ENCODE measurements around the gene CFAP45.

CFAP45 gene

GRCh38 chr1:159857889-159858288, 42.1 kb downstream of the CFAP45 start:
- no peak overlapping the region for H3K4me3 ChIP-seq (ENCODE audit: low read length)
- TF ChIP-seq ZNF274 (IDR thresholded peaks at IDR 0.05; ENCODE audit: low read depth, low read length), result no peak

- no peak overlapping the region for H3K4me3 ChIP-seq (ENCODE audit: low read length)
- TF ChIP-seq ZNF274 (IDR thresholded peaks at IDR 0.05; ENCODE audit: low read depth, low read length), result no peak
Observed at GRCh38 chr1:159856576-159856975, 43.4 kb downstream of the CFAP45 start.

- no peak for TF ChIP-seq ZNF274 (IDR thresholded peaks at IDR 0.05; ENCODE audit: low read depth, low read length)
- H3K4me3 ChIP-seq (ENCODE audit: low read length), result no peak overlapping the region
Observed at GRCh38 chr1:159855709-159856108, 44.3 kb downstream of the CFAP45 start.

GRCh38 chr1:159854693-159855192, 45.2 kb downstream of the CFAP45 start:
- peak overlapping the region; percentile 14; the same call in 1 of the 2 replicates for H3K4me3 ChIP-seq (ENCODE audit: low read length)
- TF ChIP-seq ZNF274 (IDR thresholded peaks at IDR 0.05; ENCODE audit: low read depth, low read length), result no peak

- H3K4me3 ChIP-seq (ENCODE audit: low read length), result peak overlapping the region; percentile 14; the same call in 1 of the 2 replicates
Observed at GRCh38 chr1:159854116-159854692, 45.8 kb downstream of the CFAP45 start.

GRCh38 chr1:159853417-159854115, 46.4 kb downstream of the CFAP45 start:
- no peak overlapping the region for H3K4me3 ChIP-seq (ENCODE audit: low read length)
- no peak for TF ChIP-seq ZNF274 (IDR thresholded peaks at IDR 0.05; ENCODE audit: low read depth, low read length)

More at GRCh38 chr1:159854116-159854692, 45.8 kb downstream of the CFAP45 start:
- TF ChIP-seq ZNF274 (IDR thresholded peaks at IDR 0.05; ENCODE audit: low read depth, low read length), result no peak

GRCh38 chr1:159851407-159851806, 48.6 kb downstream of the CFAP45 start:
- no peak for TF ChIP-seq ZNF274 (IDR thresholded peaks at IDR 0.05; ENCODE audit: low read depth, low read length)
- H3K4me3 ChIP-seq (ENCODE audit: low read length), result no peak overlapping the region

- TF ChIP-seq ZNF274 (IDR thresholded peaks at IDR 0.05; ENCODE audit: low read depth, low read length), result no peak
- H3K4me3 ChIP-seq (ENCODE audit: low read length), result no peak overlapping the region
Observed at GRCh38 chr1:159849626-159850366, 50.2 kb downstream of the CFAP45 start.

GRCh38 chr1:159848326-159848725, 51.6 kb downstream of the CFAP45 start:
- no peak overlapping the region for H3K4me3 ChIP-seq (ENCODE audit: low read length)
- TF ChIP-seq ZNF274 (IDR thresholded peaks at IDR 0.05; ENCODE audit: low read depth, low read length), result no peak

GRCh38 chr1:159847231-159847630, 52.7 kb downstream of the CFAP45 start:
- no peak overlapping the region for H3K4me3 ChIP-seq (ENCODE audit: low read length)
- TF ChIP-seq ZNF274 (IDR thresholded peaks at IDR 0.05; ENCODE audit: low read depth, low read length), result no peak

GRCh38 chr1:159845751-159846629, 54.0 kb downstream of the CFAP45 start:
- no peak for TF ChIP-seq ZNF274 (IDR thresholded peaks at IDR 0.05; ENCODE audit: low read depth, low read length)
- no peak overlapping the region for H3K4me3 ChIP-seq (ENCODE audit: low read length)

GRCh38 chr1:159843459-159843858, 56.5 kb downstream of the CFAP45 start:
- no peak for TF ChIP-seq ZNF274 (IDR thresholded peaks at IDR 0.05; ENCODE audit: low read depth, low read length)
- H3K4me3 ChIP-seq (ENCODE audit: low read length), result no peak overlapping the region

GRCh38 chr1:159841749-159842148, 58.2 kb downstream of the CFAP45 start:
- TF ChIP-seq ZNF274 (IDR thresholded peaks at IDR 0.05; ENCODE audit: low read depth, low read length), result no peak
- no peak overlapping the region for H3K4me3 ChIP-seq (ENCODE audit: low read length)

All from GM08714 (cell line).